SK-N-MC (cell line): ENCODE results near the gene H2AZ2.

Experiments
- EZH2 ChIP-seq: fragments of 200-600 bp; sonication (generic); IDR thresholded peaks from one replicate; pipeline ENCODE4 v1.6.1; 2017; ENCODE audit warnings: antibody characterized with exemption
- FOXP2 ChIP-seq: optimal IDR thresholded peaks from 2 replicates; pipeline ENCODE3; 2011; ENCODE audit warnings: mild to moderate bottlenecking, moderate library complexity; ENCODE audit not compliant: insufficient read depth; ENCODE audit errors: extremely low read length, control extremely low read depth
- POLR2AphosphoS5 ChIP-seq: IDR thresholded peaks from 2 replicates; pipeline ENCODE4 v1.6.1; 2012; ENCODE audit warnings: mild to moderate bottlenecking, low read depth, low read length, borderline replicate concordance

- no peak for TF ChIP-seq EZH2
- no peak for TF ChIP-seq FOXP2
- TF ChIP-seq POLR2AphosphoS5 = no peak
Observed at GRCh38 chr7:44858161-44858560, 10.3 kb upstream of the H2AZ2 start.
